Neural progenitor cell (in vitro differentiated cells): ENCODE measurements around the gene CYLD. TPM values are rescaled to one million over a fixed set of nuclear protein-coding genes. Genes with fewer than 3 reads are reported as not detected.
A peak's percentile ranks its signal among the peaks of the same experiment; 100 is the strongest.

Experiments
- DNase-seq: peaks from one replicate; pipeline ENCODE4 v3.0.0-alpha.2; 2016; ENCODE audit warnings: low spot score
- H2AFZ ChIP-seq: fragments of 200-600 bp; sonication (generic); replicated peaks from 2 replicates; pipeline ENCODE4 v1.6.1; 2016; ENCODE audit warnings: antibody characterized with exemption
- H3F3A ChIP-seq: fragments of 200-600 bp; sonication (generic); 2 replicates; pipeline ENCODE4 v1.6.1; 2016; ENCODE audit warnings: antibody characterized with exemption, low read depth
- H3K27ac ChIP-seq: fragments of 200-600 bp; sonication (generic); 2 replicates; pipeline ENCODE4 v1.5.1; 2016; ENCODE audit warnings: mild to moderate bottlenecking
- H3K27me3 ChIP-seq: fragments of 200-600 bp; sonication (generic); 2 replicates; pipeline ENCODE4 v1.6.1; 2016; ENCODE audit warnings: mild to moderate bottlenecking, moderate library complexity
- H3K36me3 ChIP-seq: fragments of 200-600 bp; sonication (generic); 2 replicates; pipeline ENCODE4 v1.5.1; 2016
- H3K4me1 ChIP-seq: fragments of 200-600 bp; sonication (generic); 2 replicates; pipeline ENCODE4 v1.6.1; 2016; ENCODE audit warnings: mixed run types
- H3K4me2 ChIP-seq: fragments of 200-600 bp; sonication (generic); 2 replicates; pipeline ENCODE4 v1.6.1; 2016
- H3K4me3 ChIP-seq: fragments of 200-600 bp; sonication (generic); 2 replicates; pipeline ENCODE4 v1.5.1; 2016
- H3K79me2 ChIP-seq: fragments of 200-600 bp; sonication (generic); 2 replicates; pipeline ENCODE4 v1.6.1; 2016; ENCODE audit warnings: low read depth
- H3K9ac ChIP-seq: fragments of 200-600 bp; sonication (generic); 2 replicates; pipeline ENCODE4 v1.6.1; 2016
- H3K9me3 ChIP-seq: fragments of 200-600 bp; sonication (generic); 2 replicates; pipeline ENCODE4 v1.5.1; 2016; ENCODE audit warnings: low read depth
- H4K20me1 ChIP-seq: fragments of 200-600 bp; sonication (generic); 2 replicates; pipeline ENCODE4 v1.6.1; 2016; ENCODE audit warnings: low read depth
- H3K27ac Mint-ChIP-seq: 3 replicates; pipeline ENCODE4 v1.8.0; 2021; ENCODE audit warnings: mixed read lengths
- H3K27me3 Mint-ChIP-seq: 2 replicates; pipeline ENCODE4 v1.8.0; 2022; ENCODE audit warnings: low read depth, mild to moderate bottlenecking, inconsistent platforms, moderate library complexity, mixed read lengths; ENCODE audit not compliant: insufficient read depth
- H3K36me3 Mint-ChIP-seq: 3 replicates; pipeline ENCODE4 v1.8.0; 2021; ENCODE audit warnings: mixed read lengths
- H3K4me1 Mint-ChIP-seq: 3 replicates; pipeline ENCODE4 v1.8.0; 2021; ENCODE audit warnings: mixed read lengths
- H3K4me3 Mint-ChIP-seq: 3 replicates; pipeline ENCODE4 v1.8.0; 2021; ENCODE audit warnings: mild to moderate bottlenecking, moderate library complexity, mixed read lengths
- H3K9me3 Mint-ChIP-seq: 3 replicates; pipeline ENCODE4 v1.8.0; 2020; ENCODE audit warnings: mixed read lengths
- CTCF ChIP-seq: fragments of 200-600 bp; sonication (generic); IDR thresholded peaks from 2 replicates; pipeline ENCODE4 v1.5.1; 2017; ENCODE audit warnings: antibody characterized with exemption, mild to moderate bottlenecking
- EZH2 ChIP-seq: fragments of 200-600 bp; sonication (generic); IDR thresholded peaks from 2 replicates; pipeline ENCODE4 v1.6.1; 2017; ENCODE audit warnings: antibody characterized with exemption, mild to moderate bottlenecking, moderate library complexity
- EZH2phosphoT487 ChIP-seq: fragments of 200-600 bp; sonication (generic); IDR thresholded peaks from 2 replicates; pipeline ENCODE4 v1.6.1; 2017; ENCODE audit warnings: antibody characterized with exemption
- total RNA-seq: library from RNA; depleted of rRNA; stranded (reverse); fragments of >200 nt; gene quantifications from 2 replicates; pipeline ENCODE4 v1.2.3, GENCODE V29; 2015; ENCODE audit warnings: low replicate concordance

Gene CYLD
- total RNA-seq, 1 donor from 2014 or later: 22.0 TPM

GRCh38 chr16:50743581-50744225 lies 1.8 kb downstream of the CYLD start:
- no peak for DNase-seq
- no peaks in the 10 kb centered on the region for H3K79me2 ChIP-seq
- H2AFZ ChIP-seq: no peak overlapping the region
- no peaks in the 10 kb centered on the region for H3K9me3 ChIP-seq
- TF ChIP-seq EZH2 (no peak), CTCF (no peak), EZH2phosphoT487 (no peak)
- H3K27ac ChIP-seq: no peak overlapping the region
- no peaks in the 10 kb centered on the region for H3K27me3 ChIP-seq
- no peak overlapping the region for H3K9ac ChIP-seq
- no peaks in the 10 kb centered on the region for H3K36me3 ChIP-seq
- peaks cover 5% of the 10 kb centered on the region for H3K4me1 ChIP-seq
- peak overlapping the region; percentile 96 for H3K4me2 ChIP-seq
- H3K4me3 ChIP-seq: no peak overlapping the region
- H4K20me1 ChIP-seq: no peaks in the 10 kb centered on the region
- H3F3A ChIP-seq: no peaks in the 10 kb centered on the region
- Mint-ChIP-seq H3K9me3 (no peaks in the 10 kb centered on the region), H3K27me3 (peaks cover 10% of the 10 kb centered on the region), H3K36me3 (no peaks in the 10 kb centered on the region), H3K27ac (no peak overlapping the region), H3K4me3 (peak overlapping the region; percentile 88), H3K4me1 (peaks cover 12% of the 10 kb centered on the region)

- Mint-ChIP-seq H3K4me1 (peaks cover 12% of the 10 kb centered on the region), H3K9me3 (no peaks in the 10 kb centered on the region), H3K27ac (no peak overlapping the region), H3K36me3 (no peaks in the 10 kb centered on the region), H3K27me3 (peaks cover 7% of the 10 kb centered on the region), H3K4me3 (no peak overlapping the region)
- H3K9ac ChIP-seq: no peak overlapping the region
- no peaks in the 10 kb centered on the region for H3K79me2 ChIP-seq
- H3K4me3 ChIP-seq: no peak overlapping the region
- no peaks in the 10 kb centered on the region for H3K36me3 ChIP-seq
- no peaks in the 10 kb centered on the region for H3F3A ChIP-seq
- H3K27me3 ChIP-seq: no peaks in the 10 kb centered on the region
- peaks cover 5% of the 10 kb centered on the region for H3K4me1 ChIP-seq
- no peaks in the 10 kb centered on the region for H3K9me3 ChIP-seq
- no peak overlapping the region for H3K4me2 ChIP-seq
- no peaks in the 10 kb centered on the region for H4K20me1 ChIP-seq
- no peak overlapping the region for H2AFZ ChIP-seq
- H3K27ac ChIP-seq: no peak overlapping the region
- DNase-seq: no peak
- TF ChIP-seq EZH2 (no peak), CTCF (no peak), EZH2phosphoT487 (no peak)
Observed at GRCh38 chr16:50744881-50745280, 3.0 kb downstream of the CYLD start.

GRCh38 chr16:50745940-50746339 lies 4.1 kb downstream of the CYLD start:
- H2AFZ ChIP-seq: no peak overlapping the region
- H3K27ac Mint-ChIP-seq: no peak overlapping the region

More at GRCh38 chr16:50745940-50746339, 4.1 kb downstream of the CYLD start:
- TF ChIP-seq CTCF (no peak), EZH2phosphoT487 (no peak), EZH2 (no peak)
- Histone ChIP-seq H4K20me1 (no peaks in the 10 kb centered on the region), H3K9me3 (no peaks in the 10 kb centered on the region), H3K27ac (no peak overlapping the region), H3F3A (no peaks in the 10 kb centered on the region), H3K4me1 (peaks cover 7% of the 10 kb centered on the region), H3K79me2 (no peaks in the 10 kb centered on the region), H3K27me3 (no peaks in the 10 kb centered on the region), H3K9ac (no peak overlapping the region), H3K4me2 (no peak overlapping the region), H3K4me3 (no peak overlapping the region), H3K36me3 (no peaks in the 10 kb centered on the region)
- Mint-ChIP-seq H3K4me1 (peaks cover 12% of the 10 kb centered on the region), H3K9me3 (no peaks in the 10 kb centered on the region), H3K36me3 (peaks cover 2% of the 10 kb centered on the region), H3K4me3 (no peak overlapping the region), H3K27me3 (peaks cover 7% of the 10 kb centered on the region)
- DNase-seq: no peak
